PC-3 (cell line): ENCODE results near the gene ATXN10.

ENCODE experiments used
- CTCF ChIP-seq: fragments of 300-600 bp; sonication (generic); conservative IDR thresholded peaks from 2 replicates; pipeline ENCODE4 v1.5.1; 2017; ENCODE audit warnings: antibody characterized with exemption, low read depth, mild to moderate bottlenecking, low read length
- EZH2phosphoT487 ChIP-seq: fragments of 300-600 bp; sonication (generic); IDR thresholded peaks from 2 replicates; pipeline ENCODE4 v1.6.1; 2018; ENCODE audit warnings: mild to moderate bottlenecking, antibody characterized with exemption, low read length, borderline replicate concordance

GRCh38 chr22:45762545-45763235 is 91.1 kb downstream of the ATXN10 start:
- TF ChIP-seq CTCF = no peak
- no peak for TF ChIP-seq EZH2phosphoT487
